ENCODE measurements around the gene PTER. TPM values are rescaled to one million over a fixed set of nuclear protein-coding genes. Genes with fewer than 3 reads are reported as not detected.

Gene PTER
- total and polyA plus RNA-seq, 8 donors: 2.2 to 13.6 (median 11.4) TPM

DNA sequence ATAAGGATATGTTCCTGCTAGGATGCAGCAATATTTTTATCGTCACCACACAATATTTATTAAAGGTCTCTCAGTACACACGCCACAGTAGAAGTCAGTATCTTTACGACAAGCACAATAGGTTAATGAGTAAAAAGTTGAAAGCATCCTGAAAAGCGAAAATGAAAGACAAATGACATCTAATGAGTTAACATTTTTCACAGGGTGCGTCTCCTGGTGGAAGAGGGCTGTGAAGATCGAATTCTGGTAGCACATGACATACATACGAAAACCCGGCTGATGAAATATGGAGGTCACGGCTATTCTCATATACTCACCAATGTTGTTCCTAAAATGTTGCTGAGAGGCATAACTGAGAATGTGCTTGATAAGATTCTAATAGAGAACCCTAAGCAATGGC, 74.0 kb downstream of the PTER start:
- no peaks in the 10 kb centered on the region for H3K27me3 ChIP-seq
- 92 to 95% methylated on average over 9 of the region's 9 CpGs for WGBS, 2 donors
- H3K27ac ChIP-seq: no peak overlapping the region
- DNase-seq (no peak), ATAC-seq (no peak), FAIRE-seq (no peak)
- no peak overlapping the region for H3K4me3 ChIP-seq
- H3K4me1 ChIP-seq: no peaks in the 10 kb centered on the region
- H3K9me3 ChIP-seq: no peaks in the 10 kb centered on the region
- no peaks in the 10 kb centered on the region for H3K36me3 ChIP-seq
- TF ChIP-seq, protein P1, sequence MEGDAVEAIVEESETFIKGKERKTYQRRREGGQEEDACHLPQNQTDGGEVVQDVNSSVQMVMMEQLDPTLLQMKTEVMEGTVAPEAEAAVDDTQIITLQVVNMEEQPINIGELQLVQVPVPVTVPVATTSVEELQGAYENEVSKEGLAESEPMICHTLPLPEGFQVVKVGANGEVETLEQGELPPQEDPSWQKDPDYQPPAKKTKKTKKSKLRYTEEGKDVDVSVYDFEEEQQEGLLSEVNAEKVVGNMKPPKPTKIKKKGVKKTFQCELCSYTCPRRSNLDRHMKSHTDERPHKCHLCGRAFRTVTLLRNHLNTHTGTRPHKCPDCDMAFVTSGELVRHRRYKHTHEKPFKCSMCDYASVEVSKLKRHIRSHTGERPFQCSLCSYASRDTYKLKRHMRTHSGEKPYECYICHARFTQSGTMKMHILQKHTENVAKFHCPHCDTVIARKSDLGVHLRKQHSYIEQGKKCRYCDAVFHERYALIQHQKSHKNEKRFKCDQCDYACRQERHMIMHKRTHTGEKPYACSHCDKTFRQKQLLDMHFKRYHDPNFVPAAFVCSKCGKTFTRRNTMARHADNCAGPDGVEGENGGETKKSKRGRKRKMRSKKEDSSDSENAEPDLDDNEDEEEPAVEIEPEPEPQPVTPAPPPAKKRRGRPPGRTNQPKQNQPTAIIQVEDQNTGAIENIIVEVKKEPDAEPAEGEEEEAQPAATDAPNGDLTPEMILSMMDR (IDR thresholded peaks at IDR 0.05): no peak
- intact Hi-C loops (cut with DNase I): no loop called here

DNA sequence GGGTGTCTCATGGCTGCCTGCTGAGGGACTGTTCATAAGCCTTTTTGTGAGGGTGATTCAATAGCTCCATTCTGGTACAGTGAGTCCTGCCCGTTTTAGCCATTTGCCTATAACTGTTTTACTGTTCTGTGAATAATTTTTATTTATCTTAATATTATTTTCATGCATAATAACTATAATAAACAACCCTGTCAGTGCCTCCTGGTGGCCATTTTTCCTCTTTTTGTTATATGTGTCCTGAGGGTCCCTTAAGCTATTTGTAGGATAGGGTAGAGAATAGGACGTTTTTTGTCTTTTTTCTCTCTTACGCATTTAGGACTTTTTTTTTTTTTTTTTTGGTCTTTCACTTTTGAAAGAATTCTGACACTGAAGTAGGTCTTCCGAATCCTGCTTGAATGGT, 82.0 kb downstream of the PTER start:
- H3K27ac ChIP-seq: no peak overlapping the region
- intact Hi-C loops (cut with DNase I): no loop called here
- no peaks in the 10 kb centered on the region for H3K9me3 ChIP-seq
- FAIRE-seq (no peak), DNase-seq (no peak), ATAC-seq (no peak)
- no peak overlapping the region for H3K4me3 ChIP-seq
- TF ChIP-seq, protein P1 (IDR thresholded peaks at IDR 0.05): no peak
- no peaks in the 10 kb centered on the region for H3K36me3 ChIP-seq
- peaks cover 0 to 4% (median 0%) of the 10 kb centered on the region in 4 donors for H3K27me3 ChIP-seq
- 76 to 81% methylated on average over 4 of the region's 4 CpGs for WGBS, 2 donors
- H3K4me1 ChIP-seq: no peaks in the 10 kb centered on the region

DNA sequence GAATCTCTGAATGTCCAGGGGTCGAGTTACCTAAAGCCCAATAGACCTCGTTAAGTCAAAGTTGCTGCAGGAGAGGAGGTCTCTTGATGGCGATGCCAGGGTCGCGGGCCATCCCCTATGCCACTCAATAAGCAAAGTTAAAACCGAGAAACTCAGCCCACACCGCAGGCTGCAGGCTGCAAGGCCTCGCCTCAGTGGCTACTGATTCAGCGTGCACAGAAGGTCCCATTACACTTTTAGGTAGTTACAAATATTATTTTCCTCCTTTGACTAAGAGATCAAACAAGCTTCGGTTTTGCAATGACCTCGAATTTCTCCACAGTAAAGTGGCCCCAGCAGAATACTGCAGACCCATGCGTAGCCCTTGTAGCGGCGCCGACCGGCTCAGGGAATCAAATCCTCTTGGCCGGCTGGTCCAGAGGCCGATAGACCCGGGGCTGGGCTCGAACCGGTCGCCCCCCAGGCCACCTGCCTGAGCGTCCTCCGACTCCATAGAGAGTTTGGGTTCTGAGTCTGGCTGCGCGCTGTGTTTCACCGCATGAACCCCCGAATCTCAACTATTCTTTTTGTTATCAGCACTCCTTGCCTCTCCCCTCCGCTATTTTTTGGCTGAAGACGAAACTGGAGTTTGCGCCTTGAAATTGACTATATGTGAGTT, 82.6 kb downstream of the PTER start:
- FAIRE-seq: no peak
- Histone ChIP-seq H3K36me3 (no peaks in the 10 kb centered on the region), H3K27ac (no peak overlapping the region), H3K4me1 (no peaks in the 10 kb centered on the region), H3K4me3 (no peak overlapping the region), H3K27me3 (peaks cover 0 to 4% (median 0%) of the 10 kb centered on the region in 4 donors), H3K9me3 (no peaks in the 10 kb centered on the region)
- no peak for ATAC-seq
- intact Hi-C loops (cut with DNase I): no loop called here
- TF ChIP-seq, protein P1 (IDR thresholded peaks at IDR 0.05): no peak
- peak in 1 of 6 donors; percentile 61 for DNase-seq
- 52 to 54% methylated on average over 31 of the region's 31 CpGs for WGBS, 2 donors

DNA sequence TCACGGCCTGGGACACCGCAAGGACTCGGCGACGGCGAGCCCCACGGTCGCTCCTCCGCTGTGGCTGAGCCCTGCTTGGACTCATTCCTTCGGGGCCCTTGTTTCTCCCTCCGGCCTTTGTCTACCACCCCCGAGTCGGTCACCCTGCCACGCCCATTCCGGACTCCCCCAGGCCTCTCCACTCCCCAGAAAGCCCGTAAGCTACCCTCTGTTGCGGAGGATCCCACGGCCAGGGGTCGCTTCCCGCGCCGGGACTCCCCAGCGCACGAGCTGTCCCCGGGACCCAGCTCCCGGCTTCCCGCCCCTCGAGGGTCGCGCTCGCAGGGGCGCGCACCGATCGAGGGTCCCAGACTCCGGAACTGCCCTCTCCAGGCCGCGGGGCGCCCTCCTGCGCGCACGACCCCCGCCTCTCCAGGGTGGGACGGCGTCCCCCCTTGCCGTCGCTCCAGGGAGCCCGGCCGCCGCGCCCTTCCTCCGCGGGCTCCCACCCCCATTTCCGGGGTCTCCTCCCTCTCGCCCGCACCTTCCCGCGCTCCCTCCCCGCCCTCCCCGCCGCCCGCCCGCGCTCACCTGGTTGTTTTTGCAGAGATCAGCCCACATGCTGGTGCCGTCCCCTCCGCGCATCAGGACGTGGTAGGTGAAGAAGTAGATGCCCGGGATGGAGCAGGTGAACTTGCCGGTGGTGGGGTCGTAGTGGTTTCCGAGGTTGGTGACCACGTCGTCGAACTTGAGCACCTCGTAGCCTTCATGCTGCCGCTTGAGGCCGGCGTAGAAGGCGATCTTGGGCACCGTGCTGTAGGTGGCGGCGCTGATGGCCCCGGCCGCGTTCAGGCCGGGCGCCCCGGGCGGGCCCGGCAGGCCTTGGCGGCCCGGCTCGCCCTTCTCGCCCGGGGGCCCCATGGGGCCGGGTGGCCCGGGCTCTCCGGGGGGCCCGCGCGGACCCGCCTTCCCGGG, 83.4 kb downstream of the PTER start:
- 8% methylated on average over 91 to 104 of the region's 104 CpGs for WGBS, 2 donors
- Histone ChIP-seq H3K9me3 (no peaks in the 10 kb centered on the region), H3K4me1 (no peaks in the 10 kb centered on the region), H3K4me3 (peak overlapping the region in 3 of 4 donors; percentile 23 to 51 (median 37)), H3K36me3 (no peaks in the 10 kb centered on the region), H3K27me3 (peaks cover 0 to 4% (median 0%) of the 10 kb centered on the region in 4 donors), H3K27ac (no peak overlapping the region)
- TF ChIP-seq, protein P1 (IDR thresholded peaks at IDR 0.05): no peak
- DNase-seq (peak in 2 of 6 donors; percentile 57 to 60), FAIRE-seq (no peak), ATAC-seq (peak; percentile 21 to 62 (median 37))
- intact Hi-C loops (cut with DNase I): loop anchor here in 1 of 3 donors (10.0 kb wide), 1 partner anchor 75 kb away; no protein-coding TSS in a partner anchor
